ENCODE results near the gene KCNQ1OT1.

The KCNQ1OT1 gene

GRCh38 chr11:2580061-2580421 lies 119.8 kb downstream of the KCNQ1OT1 start:
- no peak for TF ChIP-seq CTCF (IDR thresholded peaks at IDR 0.05; ENCODE audit: low read depth, low read length)
- no peak for DNase-seq (ENCODE audit: extremely low read depth, low read depth)

DNA sequence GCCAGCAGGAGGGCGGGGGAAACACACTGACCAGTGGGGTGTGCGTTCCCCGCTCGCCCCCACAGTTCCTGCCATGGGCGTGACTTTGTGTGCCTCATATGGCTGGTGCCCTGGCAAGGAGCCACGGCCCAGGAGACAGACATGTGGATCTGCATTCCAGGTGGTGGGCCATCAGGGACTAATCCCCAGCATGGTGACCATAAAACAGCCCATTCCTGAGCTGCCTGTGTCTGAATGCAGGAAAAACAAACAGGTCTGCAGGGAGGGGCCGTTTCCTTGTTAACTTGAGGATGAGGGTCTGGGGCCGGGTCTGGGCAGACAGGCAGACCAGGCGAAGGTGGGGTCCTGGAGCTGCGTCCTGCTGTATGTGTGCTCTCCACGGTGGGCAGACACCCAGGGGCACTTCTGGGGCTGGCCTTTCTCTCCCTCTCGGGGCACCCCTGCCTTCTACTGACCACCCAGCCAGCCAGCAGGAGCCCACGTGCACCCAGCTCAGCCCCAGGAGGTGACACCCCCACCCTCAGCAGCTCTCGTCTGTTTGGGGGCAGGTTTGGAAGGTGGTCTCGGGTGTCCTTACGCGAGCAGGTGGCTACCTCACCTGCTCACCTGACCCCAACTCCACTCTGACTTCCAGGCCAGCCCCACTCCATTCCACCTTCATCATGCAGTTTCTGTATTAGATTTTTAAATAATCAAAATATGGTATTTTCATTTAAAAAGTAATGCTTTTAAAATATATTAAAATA lies 120.3 kb downstream of the KCNQ1OT1 start:
- DNase-seq (ENCODE audit: extremely low read depth, low read depth), result no peak
- TF ChIP-seq CTCF (IDR thresholded peaks at IDR 0.05; ENCODE audit: low read depth, low read length), result no peak

GRCh38 chr11:2578929-2579270 lies 120.9 kb downstream of the KCNQ1OT1 start:
- no peak for TF ChIP-seq CTCF (IDR thresholded peaks at IDR 0.05; ENCODE audit: low read depth, low read length)
- no peak for DNase-seq (ENCODE audit: extremely low read depth, low read depth)

GRCh38 chr11:2577991-2578928 lies 121.5 kb downstream of the KCNQ1OT1 start:
- TF ChIP-seq CTCF (IDR thresholded peaks at IDR 0.05; ENCODE audit: low read depth, low read length), result no peak
- DNase-seq (ENCODE audit: extremely low read depth, low read depth), result no peak

DNA sequence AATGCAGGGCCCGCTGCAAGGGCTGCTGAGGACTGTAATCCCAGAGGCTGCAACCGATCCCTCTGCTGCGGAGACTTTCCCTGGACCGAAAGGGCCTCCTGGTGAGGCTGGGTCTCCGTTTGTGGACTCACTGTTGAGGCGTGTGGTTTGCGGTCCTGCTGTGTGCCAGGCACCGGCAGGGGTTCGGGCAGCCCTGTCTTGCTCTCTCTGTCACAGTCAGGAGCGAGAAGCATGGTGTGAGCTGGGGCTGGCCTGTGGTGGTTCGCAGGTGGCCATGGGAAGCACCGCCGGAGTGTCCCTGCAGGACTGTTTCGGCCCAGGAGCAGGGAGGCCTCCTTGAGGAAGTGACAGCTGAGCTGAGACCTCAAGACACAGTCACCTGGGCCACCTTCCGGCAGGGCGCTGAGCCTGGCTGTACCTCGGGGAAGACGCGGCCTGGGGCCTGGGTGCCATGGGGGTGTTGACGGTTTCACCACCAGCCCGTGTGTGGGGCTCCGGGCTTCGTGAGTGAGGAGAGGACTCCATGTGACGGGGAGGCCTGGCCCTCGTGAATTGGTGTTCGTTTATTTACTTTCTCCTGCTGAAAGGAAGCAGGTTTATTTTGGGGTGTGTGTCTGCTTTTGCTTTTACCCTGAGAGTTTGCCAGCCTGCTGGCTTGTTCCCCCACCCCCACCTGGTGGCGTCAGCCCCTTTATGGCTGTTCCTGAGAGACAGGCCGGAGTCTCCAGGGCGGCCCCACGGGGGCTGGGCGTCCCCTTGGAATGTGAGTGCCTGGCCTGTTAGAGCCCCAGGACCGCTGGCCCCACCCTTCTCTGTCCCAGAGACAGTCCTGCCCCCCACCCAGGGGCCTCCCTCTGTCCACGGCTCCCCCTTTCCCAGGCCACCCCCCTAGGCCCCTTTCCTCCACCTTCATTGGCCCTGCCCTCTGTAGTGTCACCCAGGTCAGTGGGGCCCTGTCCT lies 122.5 kb downstream of the KCNQ1OT1 start:
- TF ChIP-seq CTCF (IDR thresholded peaks at IDR 0.05; ENCODE audit: low read depth, low read length), result no peak
- DNase-seq (ENCODE audit: extremely low read depth, low read depth), result no peak

GRCh38 chr11:2576549-2576948 lies 123.2 kb downstream of the KCNQ1OT1 start:
- no peak for TF ChIP-seq CTCF (IDR thresholded peaks at IDR 0.05; ENCODE audit: low read depth, low read length)

More at GRCh38 chr11:2576549-2576948, 123.2 kb downstream of the KCNQ1OT1 start:
- no peak for DNase-seq (ENCODE audit: extremely low read depth, low read depth)

Data from AG09319 (cell line).